ENCODE measurements around the gene ITM2B.
"Not testable (repeated sequence)": the region's sequence is repeated elsewhere in the genome, so short reads cannot be mapped to it uniquely, and the experiment has no call there.

The ITM2B gene

DNA sequence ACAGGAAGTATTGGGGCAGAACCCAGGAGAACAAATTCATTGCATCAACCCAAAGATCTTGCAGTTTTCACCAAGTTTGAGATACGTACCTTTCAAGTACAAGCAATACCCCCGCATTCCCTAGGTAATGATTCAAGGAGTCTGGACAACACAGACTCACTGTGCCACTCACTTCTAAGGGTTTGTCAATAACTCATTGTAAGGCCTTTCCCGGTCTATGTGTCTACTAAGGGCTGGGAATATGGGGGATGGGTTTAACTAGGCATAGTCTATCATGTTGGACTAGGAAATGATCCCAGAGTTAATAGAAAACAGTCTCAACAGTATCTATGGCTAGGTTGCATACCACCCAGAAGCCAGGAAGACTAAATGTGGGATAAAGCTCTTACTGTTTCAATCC, 8.3 kb upstream of the ITM2B start:
- no peak for DNase-seq (ENCODE audit: low read depth)

DNA sequence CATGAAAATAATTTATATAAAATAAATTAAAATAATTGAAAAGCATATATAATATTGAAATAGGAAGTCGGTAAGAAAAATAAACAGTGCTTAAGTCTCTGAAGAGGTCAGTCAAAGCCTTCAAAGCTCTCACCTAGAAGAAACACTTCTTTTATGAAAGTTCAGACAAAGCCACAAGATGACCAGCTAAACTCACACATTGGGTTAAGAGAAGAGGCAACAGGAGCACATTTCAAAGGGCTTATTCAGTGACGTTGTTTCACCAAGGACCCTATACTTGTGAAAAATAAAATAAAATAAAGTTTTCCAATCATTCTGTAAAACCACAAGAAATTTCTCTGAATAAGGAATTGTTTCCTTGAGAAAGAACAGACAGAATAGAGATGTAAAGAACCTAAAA, 2.5 kb upstream of the ITM2B start:
- no peak for DNase-seq (ENCODE audit: low read depth)

DNA sequence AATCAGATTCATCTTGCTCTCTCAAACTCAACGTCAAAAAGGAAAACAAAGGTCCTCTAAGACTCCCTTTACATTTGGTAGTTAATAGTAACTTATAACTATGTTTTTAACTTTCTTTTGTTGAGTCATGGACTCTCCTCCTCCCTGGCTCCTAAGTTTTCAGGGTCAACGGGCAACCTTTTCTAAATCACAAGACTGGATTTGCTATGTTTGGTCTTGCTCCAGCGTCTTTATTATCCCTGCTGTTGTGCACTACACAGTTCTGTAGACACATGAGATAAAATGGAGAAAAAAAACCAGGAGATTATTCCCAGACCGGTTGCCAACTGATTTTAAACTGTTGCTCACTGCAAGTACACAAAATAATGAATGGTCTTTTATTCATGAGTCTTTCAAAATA, 1.9 kb upstream of the ITM2B start:
- DNase-seq (ENCODE audit: low read depth): no peak

DNA sequence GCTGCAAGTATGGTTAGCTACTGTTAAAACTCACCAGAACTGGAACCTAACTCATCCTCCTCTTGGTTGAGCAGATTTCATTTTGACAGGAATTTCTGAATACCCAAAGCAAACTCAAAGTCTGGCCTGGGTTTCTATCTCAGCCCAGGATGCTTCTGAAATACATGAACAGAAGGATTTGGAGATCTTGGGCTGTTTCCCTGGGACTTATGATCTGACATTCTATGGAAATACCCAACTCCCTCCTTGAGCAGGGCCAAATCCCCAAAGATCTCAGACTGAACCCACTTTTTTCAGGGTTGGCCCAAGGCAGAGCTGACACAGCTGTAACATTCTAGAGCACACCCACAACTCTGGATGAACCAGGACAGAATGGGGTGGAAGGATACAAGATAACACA, 1.1 kb upstream of the ITM2B start:
- no peak for DNase-seq (ENCODE audit: low read depth)

DNA sequence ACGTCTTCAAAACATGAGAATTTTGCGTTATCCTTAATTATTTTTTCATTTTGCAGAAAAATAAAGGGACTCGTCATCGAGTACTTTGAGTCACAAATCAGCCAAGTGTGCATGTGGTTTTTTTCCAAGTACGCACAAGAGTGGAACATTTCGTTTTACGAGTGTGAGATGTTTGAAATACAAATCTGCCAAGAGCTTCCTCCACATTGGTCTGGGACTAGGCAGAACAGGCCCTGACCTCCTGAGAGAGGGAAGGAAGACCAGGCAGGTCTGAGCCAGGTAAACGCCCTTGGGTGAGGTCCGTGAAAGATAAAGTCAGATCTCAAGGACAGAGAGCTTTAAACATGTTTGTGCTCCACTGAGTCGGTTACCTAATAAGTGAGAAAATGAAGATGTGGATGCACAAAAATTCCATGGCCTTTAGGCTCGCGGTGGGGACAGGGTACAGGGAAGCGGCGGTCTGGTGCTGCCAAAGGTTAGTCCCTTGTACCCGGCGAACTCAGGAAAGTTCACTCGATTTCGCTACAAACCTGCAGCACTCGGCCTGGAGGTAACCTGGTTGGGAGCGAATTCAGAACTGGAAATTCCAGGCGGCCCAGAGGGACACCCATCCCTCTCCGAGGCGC, 473 bp upstream of the ITM2B start:
- no peak for DNase-seq (ENCODE audit: low read depth)

DNA sequence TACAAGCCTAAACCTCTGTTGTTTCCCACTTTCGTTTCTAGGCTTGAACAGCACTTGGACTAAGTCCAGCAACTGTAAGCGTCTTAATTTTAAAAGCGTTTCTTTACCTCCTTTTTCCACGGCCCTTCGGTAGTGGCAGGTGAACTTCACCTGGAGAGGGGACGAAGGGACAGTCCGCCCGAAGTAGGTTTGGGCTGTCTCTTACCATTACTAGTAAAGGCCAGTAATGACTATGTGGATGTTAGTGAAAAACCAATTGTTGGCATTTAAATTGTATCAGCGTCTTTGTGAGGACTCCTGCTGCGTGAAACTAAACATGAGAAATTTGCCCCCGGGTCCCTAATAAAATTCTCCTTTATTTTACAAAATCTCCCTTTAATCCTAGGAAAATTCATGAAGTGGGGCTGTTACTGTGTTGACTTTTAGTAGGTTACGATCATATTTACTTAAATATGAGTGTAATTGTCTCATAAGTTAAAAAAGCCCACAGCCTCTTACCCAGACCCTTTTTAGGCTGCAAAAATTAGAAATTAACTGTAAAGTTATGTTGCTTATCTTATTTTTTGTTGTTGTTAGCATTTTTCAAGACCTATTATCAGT, 983 bp downstream of the ITM2B start:
- DNase-seq (ENCODE audit: low read depth): no peak

DNA sequence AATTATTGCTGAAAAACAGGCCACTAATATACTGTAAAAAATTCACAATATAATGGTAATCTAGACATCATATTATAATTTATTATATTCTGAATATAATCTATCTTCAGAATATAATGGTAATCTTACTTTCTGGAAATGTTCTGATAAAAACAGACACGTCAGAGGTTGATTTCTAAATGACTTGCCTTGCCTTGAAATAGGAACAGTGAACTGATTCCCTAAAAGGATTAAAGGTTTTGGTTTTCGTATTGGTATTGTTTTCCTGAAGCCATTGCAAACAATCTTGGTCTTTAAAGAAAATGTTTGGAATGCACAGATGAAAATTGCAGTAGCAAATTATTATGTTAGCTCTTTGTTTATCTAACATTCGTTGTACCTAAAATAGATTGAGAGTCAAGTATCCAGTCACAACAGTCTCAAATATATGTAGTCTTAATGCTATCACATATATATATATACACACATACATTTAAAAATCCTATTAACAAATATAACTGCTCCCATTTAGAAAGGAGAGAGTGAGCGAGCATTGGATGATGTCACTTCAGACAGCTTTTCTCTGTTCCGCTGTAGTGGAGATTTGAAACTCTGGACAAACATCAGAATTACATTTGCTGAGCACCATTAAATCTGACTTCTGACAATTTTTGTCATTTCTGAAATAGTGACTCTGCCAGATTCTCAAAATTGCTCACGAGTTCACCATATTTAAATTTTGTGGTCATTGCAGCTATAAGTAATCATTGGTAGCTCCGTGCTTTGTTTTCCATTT, 1.7 kb downstream of the ITM2B start:
- DNase-seq (ENCODE audit: low read depth): no peak

DNA sequence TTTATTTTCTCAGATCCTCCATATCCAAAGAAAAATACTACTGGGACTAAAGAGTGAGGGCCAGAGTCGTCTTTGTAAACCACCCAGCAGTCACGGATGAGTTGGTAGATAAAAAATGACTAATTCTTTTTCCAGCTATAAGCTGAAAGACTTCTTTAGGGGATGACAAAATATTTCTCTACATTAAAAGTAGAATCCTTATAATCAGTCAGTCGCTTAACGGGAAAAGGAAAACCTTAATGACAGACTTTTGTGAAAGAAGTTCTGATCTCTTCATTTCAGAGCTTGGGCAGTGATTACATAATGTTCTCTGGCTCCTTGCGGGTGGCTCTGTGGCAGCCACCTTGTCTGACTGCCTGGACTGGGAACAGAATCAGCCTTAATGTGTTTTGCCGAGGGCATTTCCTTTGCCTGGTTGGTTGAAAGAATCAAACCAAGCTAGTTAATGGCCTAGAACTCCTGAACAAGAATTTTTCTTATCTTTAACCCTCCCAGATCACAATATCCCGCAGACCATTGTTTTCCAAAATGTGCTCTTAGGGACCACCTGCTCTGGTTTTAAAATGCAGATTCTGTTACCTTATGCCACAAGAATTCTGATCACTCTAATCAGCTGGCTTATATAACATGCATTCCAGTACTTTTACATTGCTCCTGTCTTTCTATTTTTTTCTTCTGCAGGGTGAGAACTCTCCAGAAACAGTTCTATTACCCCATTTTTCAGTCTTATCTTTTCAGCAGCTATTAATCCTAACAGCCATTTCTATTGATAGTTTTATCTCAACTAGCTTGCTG, 2.5 kb downstream of the ITM2B start:
- no peak for DNase-seq (ENCODE audit: low read depth)

DNA sequence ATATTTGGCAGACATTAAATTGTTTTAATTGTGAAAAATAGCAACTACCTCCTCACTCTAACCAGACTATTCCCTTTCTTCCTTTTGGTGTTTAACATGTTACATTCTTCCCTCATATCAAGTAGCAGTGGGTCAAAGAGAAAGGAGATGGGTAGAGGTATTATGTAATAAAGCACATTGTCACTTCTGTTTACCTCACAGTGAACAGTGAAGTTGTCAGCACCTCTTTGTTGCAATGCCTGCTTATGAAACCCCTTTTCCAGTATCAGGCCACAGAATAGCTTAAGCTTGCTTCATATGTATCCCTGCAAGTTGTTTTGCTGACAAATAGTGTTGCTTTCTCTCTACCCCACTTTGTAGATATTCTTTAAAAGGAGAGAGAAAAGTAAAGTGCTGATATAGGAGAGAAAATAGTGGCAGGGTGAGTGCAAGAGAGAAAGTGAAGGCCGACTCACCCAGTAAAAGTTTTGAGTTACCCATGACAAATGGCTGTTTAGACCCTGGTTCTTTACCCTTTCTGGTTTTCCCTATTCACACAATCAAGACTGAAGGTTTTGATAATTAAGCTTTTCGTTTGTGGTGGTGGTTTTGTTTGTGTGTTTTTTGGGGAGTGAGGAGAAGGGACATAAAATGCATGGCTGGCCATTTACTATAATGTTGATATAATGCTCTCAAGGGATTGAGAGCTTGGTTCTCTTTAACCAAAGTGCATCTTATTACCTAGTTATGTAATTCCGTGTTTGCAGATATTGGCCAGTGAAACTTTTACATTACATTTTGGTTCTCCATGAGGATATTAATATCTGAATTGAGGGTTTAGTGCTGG, 3.7 kb downstream of the ITM2B start:
- no peak for DNase-seq (ENCODE audit: low read depth)

DNA sequence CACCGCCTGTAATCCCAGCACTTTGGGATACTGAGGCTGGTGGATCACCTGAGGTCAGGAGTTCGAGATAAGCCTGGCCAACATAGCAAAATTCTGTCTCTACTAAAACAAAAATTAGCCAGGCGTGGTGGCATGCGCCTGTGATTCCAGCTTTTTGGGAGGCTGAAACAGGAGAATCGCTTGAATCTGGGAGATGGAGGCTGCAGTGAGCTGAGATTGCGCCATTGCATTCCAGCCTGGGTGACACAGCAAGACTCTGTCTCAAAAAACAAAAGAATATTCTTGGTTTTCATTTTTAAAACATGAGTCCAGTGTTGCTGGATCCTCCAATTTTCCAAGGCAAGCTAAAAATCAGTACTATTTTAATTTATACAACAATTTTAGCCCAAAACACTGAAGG, 6.4 kb downstream of the ITM2B start:
- not testable (repeated sequence) for DNase-seq (ENCODE audit: low read depth)

DNA sequence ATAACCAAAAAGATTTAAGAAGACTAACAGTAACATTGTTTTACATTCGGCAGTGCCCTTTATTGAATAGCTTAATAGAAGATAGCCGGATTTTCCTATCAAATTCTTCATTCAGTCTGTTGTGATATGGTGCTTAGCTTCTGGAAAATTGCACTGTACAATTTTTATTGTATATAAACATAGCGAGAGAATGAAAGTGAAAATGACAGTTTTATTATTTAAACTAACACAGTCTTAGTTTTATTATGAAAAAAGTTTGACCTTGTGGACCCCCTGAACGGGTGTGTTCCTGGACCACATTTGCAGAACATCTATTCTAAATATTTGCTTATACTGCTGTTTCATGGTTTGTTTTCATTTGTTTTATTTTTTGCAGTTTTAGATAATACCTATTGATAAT, 8.6 kb downstream of the ITM2B start:
- no peak for DNase-seq (ENCODE audit: low read depth)

DNA sequence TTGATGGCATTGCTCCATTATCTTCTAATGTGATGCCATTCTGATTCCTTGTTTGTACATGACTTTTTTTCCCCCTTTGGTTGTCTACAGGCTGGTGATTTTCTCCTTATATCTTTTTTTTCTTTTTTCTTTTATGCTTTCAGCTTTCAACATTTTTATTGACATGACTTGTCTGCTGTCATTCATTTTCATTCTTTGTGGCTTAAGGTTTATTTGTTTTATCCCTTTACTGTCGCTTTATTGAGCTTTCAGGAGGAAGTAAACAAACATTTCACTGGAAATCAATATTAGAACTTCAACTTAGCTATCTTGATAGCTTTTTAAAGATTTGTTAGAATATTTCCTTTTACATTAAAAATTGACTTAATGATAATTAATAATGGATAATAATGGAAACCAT, 9.7 kb downstream of the ITM2B start:
- DNase-seq (ENCODE audit: low read depth): no peak

DNA sequence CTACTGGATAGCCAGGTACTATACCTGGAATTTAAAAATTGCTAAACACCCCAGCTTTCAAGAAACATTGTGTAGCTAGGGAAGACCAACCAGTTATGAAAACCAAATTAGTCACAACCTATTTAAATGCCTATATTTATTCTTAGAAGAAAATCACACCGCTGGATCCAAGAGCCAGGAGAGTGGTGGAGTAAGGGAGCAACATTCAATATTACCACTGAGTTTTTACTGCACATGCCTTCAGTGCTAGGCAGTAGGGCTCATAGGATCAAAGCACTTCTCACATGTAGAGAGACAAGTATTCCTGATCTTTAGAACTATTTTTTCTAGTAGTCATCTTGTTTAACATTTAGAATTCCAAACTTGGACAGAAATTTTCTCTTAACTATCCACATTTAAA, 11.2 kb downstream of the ITM2B start:
- no peak for DNase-seq (ENCODE audit: low read depth)

DNA sequence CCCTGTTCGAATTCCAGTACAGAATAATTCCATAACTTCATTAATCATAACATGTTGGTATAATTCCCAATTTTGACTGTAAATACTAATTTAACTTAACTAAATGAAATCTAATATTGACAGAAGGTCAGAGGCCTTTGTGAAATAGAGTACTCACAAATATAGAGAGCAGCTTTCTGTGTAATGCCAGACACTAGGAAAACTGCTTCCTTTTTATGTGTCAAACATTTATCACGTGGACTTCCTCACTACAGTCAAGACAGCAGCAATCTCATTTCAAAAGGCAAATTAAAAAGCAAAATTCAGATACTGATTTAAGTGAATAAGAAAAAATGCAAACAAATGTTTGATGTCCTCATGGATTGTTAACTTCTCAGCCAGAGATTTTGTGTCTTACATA, 13.1 kb downstream of the ITM2B start:
- no peak for DNase-seq (ENCODE audit: low read depth)

DNA sequence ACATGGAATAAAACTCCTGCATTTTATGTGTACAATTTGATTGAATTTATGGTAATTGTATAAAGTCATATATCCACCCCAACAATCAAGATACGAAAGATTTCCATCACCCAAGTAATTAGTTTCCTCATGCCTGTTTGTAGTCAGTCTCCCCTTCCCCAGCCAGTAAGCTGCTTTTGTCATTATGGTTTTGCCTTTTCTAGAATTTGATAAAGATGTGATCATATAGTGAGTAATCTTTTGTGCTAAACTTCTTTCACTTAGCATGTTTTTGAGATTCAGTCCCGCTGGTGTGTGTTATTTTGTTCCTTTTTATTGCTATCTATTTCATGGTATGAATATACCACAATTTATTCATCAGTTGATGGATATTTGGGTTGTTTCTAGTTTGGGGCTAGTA, 16.0 kb downstream of the ITM2B start:
- no peak for DNase-seq (ENCODE audit: low read depth)

DNA sequence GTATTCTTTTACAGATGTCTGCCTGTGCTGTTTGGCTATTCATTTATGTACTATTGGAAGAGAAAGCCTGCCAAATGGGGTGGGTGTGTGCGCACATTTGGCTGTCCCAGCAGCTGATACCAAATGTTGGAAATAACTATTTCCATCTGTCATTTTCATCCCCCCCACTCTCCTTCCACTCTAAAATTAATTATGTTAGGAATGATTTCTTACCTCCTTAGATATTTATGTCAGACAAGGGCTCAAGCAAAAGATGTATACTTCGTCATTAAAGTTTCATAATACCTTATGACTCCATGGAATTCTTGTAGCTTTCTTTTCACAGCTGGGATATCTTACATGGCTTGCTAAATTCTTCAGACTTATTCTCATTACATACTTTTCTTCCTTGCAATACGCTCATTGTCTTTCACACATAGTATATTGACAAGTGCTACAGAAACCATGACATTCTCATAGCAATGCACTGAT, 18.6 kb downstream of the ITM2B start:
- DNase-seq (ENCODE audit: low read depth): no peak

DNA sequence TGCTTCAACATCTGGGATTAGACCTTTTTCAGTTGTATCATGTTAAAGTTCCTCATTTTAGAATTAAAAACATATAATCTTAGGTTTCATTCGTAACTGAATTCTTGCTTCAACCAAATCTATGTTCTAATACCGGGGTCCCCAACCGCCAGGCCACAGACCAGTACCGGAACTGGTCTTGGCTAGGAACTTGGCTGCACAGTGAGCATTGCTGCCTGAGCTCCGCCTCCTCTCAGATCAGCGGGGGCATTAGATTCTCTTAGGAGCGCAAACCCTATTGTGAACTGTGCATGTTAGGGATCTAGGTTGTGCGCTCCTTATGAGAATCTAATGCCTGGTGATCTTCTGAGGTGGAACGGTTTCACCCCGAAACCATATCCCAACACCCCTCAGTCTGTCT, 19.2 kb downstream of the ITM2B start:
- no peak for DNase-seq (ENCODE audit: low read depth)

DNA sequence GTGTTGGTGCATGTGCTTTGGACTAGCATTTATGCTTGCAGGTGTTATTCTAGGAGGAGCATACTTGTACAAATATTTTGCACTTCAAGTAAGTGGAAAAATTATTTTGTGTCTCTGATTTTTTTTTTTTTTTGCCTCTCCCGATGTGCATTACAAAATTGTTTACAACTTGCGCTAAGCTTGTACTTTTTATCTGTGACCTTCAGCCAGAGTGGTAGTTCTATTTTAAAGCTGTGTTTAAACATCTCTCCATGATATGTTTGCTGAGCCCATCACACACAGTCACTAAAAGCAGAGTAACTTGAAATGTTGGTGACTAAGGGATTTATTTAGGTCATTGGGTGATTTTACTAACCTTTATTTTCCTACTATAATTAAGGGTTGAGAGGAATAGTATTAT, 20.8 kb downstream of the ITM2B start:
- DNase-seq (ENCODE audit: low read depth): no peak

DNA sequence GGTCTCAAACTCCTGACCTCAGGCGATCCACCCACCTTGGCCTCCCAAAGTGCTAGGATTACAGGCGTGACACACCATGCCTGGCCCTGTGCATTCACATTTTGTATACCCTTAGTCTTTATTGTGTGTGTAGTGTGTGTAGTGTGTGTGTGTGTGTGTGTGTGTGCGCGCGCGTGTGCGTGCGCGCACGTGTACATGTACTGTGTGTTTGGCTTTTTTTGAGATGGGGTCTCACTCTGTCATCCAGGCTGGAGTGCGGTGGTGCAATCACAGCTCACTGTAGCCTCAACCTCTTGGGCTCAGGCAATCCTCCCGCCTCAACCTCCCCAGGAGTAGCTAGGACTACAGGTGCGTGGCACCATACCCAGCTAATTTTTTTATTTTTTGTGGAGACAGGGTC, 22.1 kb downstream of the ITM2B start:
- DNase-seq (ENCODE audit: low read depth): no peak

DNA sequence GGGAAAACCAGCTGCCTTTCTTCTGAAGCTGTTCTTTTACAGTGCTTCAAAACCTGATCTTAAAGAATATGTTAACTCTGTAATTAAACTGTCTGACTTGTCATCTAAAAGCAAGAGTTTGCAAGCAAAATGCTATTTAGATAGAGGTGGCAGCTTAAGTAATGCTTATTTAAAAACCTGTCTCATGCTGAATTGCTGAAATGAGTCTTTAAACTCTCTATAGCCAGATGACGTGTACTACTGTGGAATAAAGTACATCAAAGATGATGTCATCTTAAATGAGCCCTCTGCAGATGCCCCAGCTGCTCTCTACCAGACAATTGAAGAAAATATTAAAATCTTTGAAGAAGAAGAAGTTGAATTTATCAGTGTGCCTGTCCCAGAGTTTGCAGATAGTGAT, 22.9 kb downstream of the ITM2B start:
- DNase-seq (ENCODE audit: low read depth): no peak

DNA sequence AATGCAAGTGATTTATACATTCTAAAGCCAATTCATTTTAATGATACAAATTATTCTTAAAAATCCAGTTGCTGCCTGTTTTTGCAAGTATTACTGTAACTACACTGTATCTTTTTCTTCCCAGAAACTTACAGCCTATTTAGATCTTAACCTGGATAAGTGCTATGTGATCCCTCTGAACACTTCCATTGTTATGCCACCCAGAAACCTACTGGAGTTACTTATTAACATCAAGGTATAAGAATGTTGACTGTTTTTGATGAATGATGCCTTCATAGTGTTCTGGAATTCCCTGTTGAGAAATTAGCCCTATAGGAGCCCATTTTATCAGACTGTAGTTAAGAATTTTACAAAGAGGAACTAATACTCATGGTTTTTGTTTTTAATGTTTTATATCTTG, 25.0 kb downstream of the ITM2B start:
- DNase-seq (ENCODE audit: low read depth): no peak

DNA sequence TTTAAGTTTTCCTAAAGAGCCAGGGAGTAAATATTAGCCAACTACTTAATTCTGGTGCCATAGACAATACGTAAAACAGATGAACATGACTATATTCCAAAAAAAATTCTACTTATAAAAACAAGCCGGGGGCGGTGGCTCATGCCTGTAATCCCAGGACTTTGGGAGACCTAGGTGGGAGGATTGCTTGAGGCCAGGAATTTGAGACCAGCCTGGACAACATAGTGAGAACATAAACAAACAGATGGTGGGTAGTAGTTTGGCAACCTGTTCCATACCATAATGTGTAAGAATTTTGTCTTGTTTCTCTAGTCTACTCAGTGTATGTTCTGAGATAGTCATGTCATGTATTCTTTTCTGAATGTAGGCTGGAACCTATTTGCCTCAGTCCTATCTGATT, 25.4 kb downstream of the ITM2B start:
- DNase-seq (ENCODE audit: low read depth): no peak

Data from T follicular helper cell (primary cell).